Mesenchymal stem cell (in vitro differentiated cells and primary cell): Measurements from ENCODE around the gene ARHGEF2.
A peak's percentile ranks its signal among the peaks of the same experiment; 100 is the strongest.

ENCODE experiments used
- DNase-seq: peaks from one replicate; pipeline ENCODE4 v3.0.0-alpha.2; 2013
- H2AFZ ChIP-seq: one replicate; pipeline ENCODE4 v1.6.1; 2013; ENCODE audit warnings: low read depth, mild to moderate bottlenecking, control low read depth, inconsistent platforms, low read length, moderate library complexity
- H2AK5ac ChIP-seq: 2 replicates; pipeline ENCODE4 v1.6.1; 2013; ENCODE audit warnings: low read length, moderate library complexity, mild to moderate bottlenecking, inconsistent platforms; ENCODE audit not compliant: severe bottlenecking
- H2BK120ac ChIP-seq: one replicate; pipeline ENCODE4 v1.6.1; 2013; ENCODE audit warnings: low read depth, mild to moderate bottlenecking, inconsistent platforms, low read length, moderate library complexity
- H2BK12ac ChIP-seq, 2 experiments: one replicate each; pipeline ENCODE4 v1.6.1; 2013; ENCODE audit warnings: inconsistent platforms in 2 of 2, low read length in 2 of 2, mild to moderate bottlenecking in 2 of 2, moderate library complexity in 2 of 2, control low read depth in 1 of 2
- H2BK15ac ChIP-seq: one replicate; pipeline ENCODE4 v1.6.1; 2013; ENCODE audit warnings: mild to moderate bottlenecking, low read depth, inconsistent platforms; ENCODE audit not compliant: poor library complexity, severe bottlenecking
- H2BK5ac ChIP-seq: 2 replicates; pipeline ENCODE4 v1.6.1; 2013; ENCODE audit warnings: low read depth, mild to moderate bottlenecking, low read length, control low read depth, inconsistent platforms; ENCODE audit not compliant: poor library complexity, severe bottlenecking
- H3K14ac ChIP-seq, 2 experiments: one replicate each; pipeline ENCODE4 v1.6.1; 2013; ENCODE audit warnings: inconsistent platforms in 2 of 2, low read length in 2 of 2, control low read depth in 1 of 2, mild to moderate bottlenecking in 1 of 2, moderate library complexity in 1 of 2
- H3K18ac ChIP-seq, 2 experiments: one replicate each; pipeline ENCODE4 v1.6.1; 2013; ENCODE audit warnings: inconsistent platforms in 2 of 2, low read length in 2 of 2, control low read depth in 1 of 2, low read depth in 1 of 2, mild to moderate bottlenecking in 1 of 2
- H3K23ac ChIP-seq, 2 experiments: one replicate each; pipeline ENCODE4 v1.6.1; 2013; ENCODE audit warnings: inconsistent platforms in 2 of 2, low read length in 2 of 2, mild to moderate bottlenecking in 2 of 2, moderate library complexity in 2 of 2, control low read depth in 1 of 2
- H3K27ac ChIP-seq: 2 replicates; pipeline ENCODE4 v1.5.1; 2013; ENCODE audit warnings: mild to moderate bottlenecking, moderate library complexity, low read length, control low read depth, inconsistent platforms; ENCODE audit not compliant: poor library complexity, severe bottlenecking
- H3K27me3 ChIP-seq, 2 experiments: 2 replicates each; pipeline versions ENCODE4 v1.6.1 to v1.7.0; 2013; ENCODE audit warnings: low read length in 2 of 2, mild to moderate bottlenecking in 2 of 2, moderate library complexity in 2 of 2, control low read depth in 1 of 2, inconsistent platforms in 1 of 2; ENCODE audit not compliant: control insufficient read depth in 1 of 2, insufficient read depth in 1 of 2
- H3K36me3 ChIP-seq, 2 experiments: 2 replicates each; pipeline versions ENCODE4 v1.6.1 to v1.7.0; 2013; ENCODE audit warnings: low read length in 2 of 2, control low read depth in 1 of 2, inconsistent platforms in 1 of 2, low read depth in 1 of 2, mild to moderate bottlenecking in 1 of 2; ENCODE audit not compliant: insufficient read depth in 2 of 2, control insufficient read depth in 1 of 2
- H3K4ac ChIP-seq, 2 experiments: one replicate each; pipeline ENCODE4 v1.6.1; 2013; ENCODE audit warnings: inconsistent platforms in 2 of 2, low read length in 2 of 2, mild to moderate bottlenecking in 2 of 2, moderate library complexity in 2 of 2, control low read depth in 1 of 2, low read depth in 1 of 2
- H3K4me1 ChIP-seq: 2 replicates; pipeline ENCODE4 v1.6.1; 2013; ENCODE audit warnings: low read depth, low read length, control low read depth; ENCODE audit not compliant: control insufficient read depth, insufficient read depth
- H3K4me2 ChIP-seq: 2 replicates; pipeline ENCODE4 v1.6.1; 2013; ENCODE audit warnings: low read length, mild to moderate bottlenecking, inconsistent platforms; ENCODE audit not compliant: poor library complexity, severe bottlenecking
- H3K4me3 ChIP-seq, 2 experiments: 2 replicates each; pipeline versions ENCODE4 v1.5.1 to v1.7.0; 2013; ENCODE audit warnings: low read length in 2 of 2, mild to moderate bottlenecking in 2 of 2, control low read depth in 1 of 2, low read depth in 1 of 2; ENCODE audit not compliant: insufficient read depth in 1 of 2
- H3K79me1 ChIP-seq: replicated peaks from 2 replicates; pipeline ENCODE4 v1.6.1; 2013; ENCODE audit warnings: mild to moderate bottlenecking, control low read depth, low read length, inconsistent platforms; ENCODE audit not compliant: poor library complexity, severe bottlenecking
- H3K9ac ChIP-seq: 2 replicates; pipeline ENCODE4 v1.7.0; 2013; ENCODE audit warnings: mild to moderate bottlenecking, low read length, moderate library complexity
- H3K9me3 ChIP-seq: 2 replicates; pipeline ENCODE4 v1.7.0; 2013; ENCODE audit warnings: mild to moderate bottlenecking, low read length; ENCODE audit not compliant: control insufficient read depth
- H4K8ac ChIP-seq: one replicate; pipeline ENCODE4 v1.6.1; 2013; ENCODE audit warnings: inconsistent platforms, mild to moderate bottlenecking, low read length, moderate library complexity
- H4K91ac ChIP-seq: one replicate; pipeline ENCODE4 v1.6.1; 2013; ENCODE audit warnings: mild to moderate bottlenecking, low read length, inconsistent platforms
- WGBS: methylation state at CpG from one replicate; pipeline ENCODE4 v1.1.7; 2013; ENCODE audit warnings: mixed read lengths; 5-methylcytosine and 5-hydroxymethylcytosine counted together

Gene ARHGEF2

GRCh38 chr1:155942578-155943141 is 35.7 kb downstream of the ARHGEF2 start:
- H3K18ac ChIP-seq: no peak overlapping the region
- 96% methylated on average over 10 of the region's 11 CpGs for WGBS
- no peak overlapping the region for H2BK15ac ChIP-seq
- H4K91ac ChIP-seq: no peak overlapping the region
- H3K23ac ChIP-seq: no peak overlapping the region
- H3K79me1 ChIP-seq: no peaks in the 10 kb centered on the region
- H2BK5ac ChIP-seq: no peak overlapping the region
- H3K27me3 ChIP-seq: no peaks in the 10 kb centered on the region
- DNase-seq: no peak
- no peak overlapping the region for H3K4me3 ChIP-seq
- H2AK5ac ChIP-seq: no peak overlapping the region
- no peaks in the 10 kb centered on the region for H3K9me3 ChIP-seq
- peaks cover 19% of the 10 kb centered on the region for H3K4me1 ChIP-seq
- H3K4ac ChIP-seq: no peak overlapping the region
- H3K36me3 ChIP-seq: peaks cover 25 to 26% of the 10 kb centered on the region in 2 experiments
- no peak overlapping the region for H2AFZ ChIP-seq
- H3K4me2 ChIP-seq: no peak overlapping the region
- H2BK12ac ChIP-seq: no peak overlapping the region
- no peak overlapping the region for H3K9ac ChIP-seq
- H2BK120ac ChIP-seq: no peak overlapping the region
- H3K27ac ChIP-seq: no peak overlapping the region
- no peak overlapping the region for H4K8ac ChIP-seq
- H3K14ac ChIP-seq: no peak overlapping the region

DNA sequence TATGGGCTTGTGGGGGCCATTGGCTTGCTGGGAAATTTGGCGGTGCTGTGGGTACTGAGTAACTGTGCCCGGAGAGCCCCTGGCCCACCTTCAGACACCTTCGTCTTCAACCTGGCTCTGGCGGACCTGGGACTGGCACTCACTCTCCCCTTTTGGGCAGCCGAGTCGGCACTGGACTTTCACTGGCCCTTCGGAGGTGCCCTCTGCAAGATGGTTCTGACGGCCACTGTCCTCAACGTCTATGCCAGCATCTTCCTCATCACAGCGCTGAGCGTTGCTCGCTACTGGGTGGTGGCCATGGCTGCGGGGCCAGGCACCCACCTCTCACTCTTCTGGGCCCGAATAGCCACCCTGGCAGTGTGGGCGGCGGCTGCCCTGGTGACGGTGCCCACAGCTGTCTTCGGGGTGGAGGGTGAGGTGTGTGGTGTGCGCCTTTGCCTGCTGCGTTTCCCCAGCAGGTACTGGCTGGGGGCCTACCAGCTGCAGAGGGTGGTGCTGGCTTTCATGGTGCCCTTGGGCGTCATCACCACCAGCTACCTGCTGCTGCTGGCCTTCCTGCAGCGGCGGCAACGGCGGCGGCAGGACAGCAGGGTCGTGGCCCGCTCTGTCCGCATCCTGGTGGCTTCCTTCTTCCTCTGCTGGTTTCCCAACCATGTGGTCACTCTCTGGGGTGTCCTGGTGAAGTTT is 36.4 kb downstream of the ARHGEF2 start:
- Histone ChIP-seq H3K27ac (no peak overlapping the region), H2AK5ac (no peak overlapping the region), H3K4me1 (peaks cover 19% of the 10 kb centered on the region), H2BK5ac (no peak overlapping the region), H3K4ac (peak overlapping the region in 1 of 2 experiments; percentile 7), H3K18ac (peak overlapping the region; percentile 23 to 68), H3K4me3 (no peak overlapping the region), H3K4me2 (no peak overlapping the region), H3K36me3 (peaks cover 19 to 20% of the 10 kb centered on the region in 2 experiments), H2BK120ac (no peak overlapping the region), H3K27me3 (no peaks in the 10 kb centered on the region), H3K23ac (no peak overlapping the region), H3K9ac (no peak overlapping the region), H4K91ac (peak overlapping the region; percentile 78), H3K14ac (no peak overlapping the region), H3K9me3 (no peaks in the 10 kb centered on the region), H2AFZ (no peak overlapping the region), H2BK15ac (peak overlapping the region; percentile 54), H3K79me1 (no peaks in the 10 kb centered on the region), H4K8ac (peak overlapping the region; percentile 88), H2BK12ac (peak overlapping the region in 1 of 2 experiments; percentile 52)
- DNase-seq: no peak
- WGBS: 94% methylated on average over 29 of the region's 29 CpGs

DNA sequence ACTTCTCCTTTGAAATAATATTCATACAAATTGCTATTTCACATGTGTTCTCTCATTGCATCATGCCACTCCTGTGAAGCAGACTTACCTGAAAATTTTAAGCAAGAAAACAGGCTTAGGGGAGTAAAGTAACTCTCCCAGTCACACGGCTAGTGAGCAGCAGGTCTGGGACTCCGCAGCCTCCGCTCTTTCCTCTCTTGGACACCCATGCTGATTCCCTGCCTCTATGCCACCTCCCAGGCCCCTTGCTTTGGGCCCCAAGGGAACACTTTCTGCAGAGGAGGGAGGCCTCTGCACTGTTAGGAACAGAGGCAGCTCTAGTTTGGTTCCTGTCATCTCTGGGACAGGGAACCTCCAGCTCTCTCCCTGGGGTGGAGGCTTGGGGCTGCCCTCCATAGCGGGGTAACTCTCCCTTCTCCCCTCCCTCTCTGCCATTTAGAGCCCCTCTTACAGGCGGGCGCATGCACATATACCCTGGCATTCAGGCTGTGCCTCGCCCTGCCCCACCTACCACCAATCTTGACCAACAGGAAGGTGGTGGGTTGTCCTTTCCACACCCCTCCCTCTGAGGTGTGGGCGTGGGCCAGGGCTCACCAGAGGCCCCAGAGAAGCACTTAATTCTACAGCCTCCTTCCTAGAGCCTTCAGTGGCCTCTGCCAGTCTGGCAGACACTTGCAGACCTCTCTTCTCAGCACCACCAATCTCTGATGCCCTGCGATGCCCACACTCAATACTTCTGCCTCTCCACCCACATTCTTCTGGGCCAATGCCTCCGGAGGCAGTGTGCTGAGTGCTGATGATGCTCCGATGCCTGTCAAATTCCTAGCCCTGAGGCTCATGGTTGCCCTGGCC is 37.1 kb downstream of the ARHGEF2 start, which contains the start of gene RXFP4:
RXFP4 (plus strand) TSS at position 646 of the 852 bp plus-strand sequence; CDS start at position 718, 72 bp downstream.
- Histone ChIP-seq H4K8ac (peak within 1 kb of the TSS; percentile 88), H2BK120ac (peak within 1 kb of the TSS; percentile 40), H3K36me3 (peaks cover 11 to 14% of the 10 kb centered on the region in 2 experiments), H3K23ac (no peak within 1 kb of the TSS), H2BK12ac (peak within 1 kb of the TSS; percentile 16 to 52), H4K91ac (peak within 1 kb of the TSS; percentile 82), H3K27ac (peak within 1 kb of the TSS; percentile 57), H3K14ac (peak within 1 kb of the TSS in 1 of 2 experiments; percentile 9), H2AFZ (peak within 1 kb of the TSS; percentile 46), H3K4me2 (no peak within 1 kb of the TSS), H3K9ac (no peak within 1 kb of the TSS), H3K4ac (peak within 1 kb of the TSS; percentile 7 to 65), H3K18ac (peak within 1 kb of the TSS; percentile 58 to 68), H3K4me3 (no peak within 1 kb of the TSS), H2AK5ac (no peak within 1 kb of the TSS), H2BK15ac (peak within 1 kb of the TSS; percentile 65), H3K4me1 (peaks cover 18% of the 10 kb centered on the region), H3K9me3 (no peaks in the 10 kb centered on the region), H3K79me1 (no peaks in the 10 kb centered on the region), H3K27me3 (no peaks in the 10 kb centered on the region), H2BK5ac (no peak within 1 kb of the TSS)
- 82% methylated on average over 11 of the region's 11 CpGs for WGBS
- DNase-seq: no peak
